GM12801 (cell line): Measurements from ENCODE around the gene PLIN4.

Experiments used
- CTCF ChIP-seq: IDR thresholded peaks from one replicate; pipeline ENCODE4 v1.5.1; 2011; ENCODE audit warnings: control low read depth; ENCODE audit not compliant: insufficient read length; ENCODE audit errors: extremely low read depth

PLIN4 gene

GRCh38 chr19:4533835-4534424 lies 15.6 kb upstream of the PLIN4 start:
- no peak for TF ChIP-seq CTCF

- TF ChIP-seq CTCF, result no peak
Observed at GRCh38 chr19:4533334-4533733, 15.0 kb upstream of the PLIN4 start.

- TF ChIP-seq CTCF, result no peak
Observed at GRCh38 chr19:4531562-4532165, 13.4 kb upstream of the PLIN4 start.

GRCh38 chr19:4529924-4530522 lies 11.7 kb upstream of the PLIN4 start:
- TF ChIP-seq CTCF, result no peak

- TF ChIP-seq CTCF, result no peak
Observed at GRCh38 chr19:4528843-4529242, 10.6 kb upstream of the PLIN4 start.

GRCh38 chr19:4525563-4526002 lies 7.3 kb upstream of the PLIN4 start:
- no peak for TF ChIP-seq CTCF

- peak; percentile 8 for TF ChIP-seq CTCF
Observed at GRCh38 chr19:4524808-4525562, 6.7 kb upstream of the PLIN4 start.
